ENCODE data around the gene B4GALT5.

The B4GALT5 gene

GRCh38 chr20:49712118-49712517 lies 1.6 kb downstream of the B4GALT5 start:
- no peak overlapping the region for H2BK120ac ChIP-seq (ENCODE audit: low read depth, low read length)

DNA sequence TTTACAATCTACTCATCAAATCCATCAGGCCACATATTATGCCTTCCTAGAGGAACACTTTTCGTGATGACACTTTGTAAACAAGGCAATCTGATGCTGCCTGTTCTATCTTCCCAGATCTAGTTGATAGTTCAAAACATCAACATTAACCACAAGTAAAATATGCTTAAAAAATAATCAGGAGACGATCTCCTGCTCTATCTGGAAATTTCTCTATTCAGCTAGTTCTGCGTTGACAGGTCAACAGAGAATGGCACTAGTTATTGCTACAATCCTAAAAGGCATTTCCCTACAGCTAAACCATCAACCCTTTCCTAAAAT lies 2.1 kb downstream of the B4GALT5 start:
- H3K18ac ChIP-seq (ENCODE audit: low read depth in 1 of 2, low read length in 2 of 2), result no peak overlapping the region
- no peak overlapping the region for H3K23ac ChIP-seq (ENCODE audit: low read length in 2 of 2)
- no peaks in the 10 kb centered on the region for H3K27me3 ChIP-seq (ENCODE audit: control insufficient read depth in 1 of 2, insufficient read depth in 1 of 2, low read length in 2 of 2)
- peaks cover 2% of the 10 kb centered on the region for H3K79me1 ChIP-seq (replicated peaks; ENCODE audit: low read length, poor library complexity, severe bottlenecking)
- H2BK12ac ChIP-seq (ENCODE audit: low read length in 2 of 2), result no peak overlapping the region
- H2BK15ac ChIP-seq (ENCODE audit: low read depth, poor library complexity, severe bottlenecking), result no peak overlapping the region
- WGBS, result 41% methylated on average over 3 of the region's 3 CpGs
- H4K8ac ChIP-seq (ENCODE audit: low read length), result no peak overlapping the region
- peak overlapping the region; percentile 88 for H3K9ac ChIP-seq (ENCODE audit: low read length)
- no peak for DNase-seq
- no peak overlapping the region for H4K91ac ChIP-seq (ENCODE audit: low read length)
- H3K9me3 ChIP-seq (ENCODE audit: control insufficient read depth, low read length), result no peaks in the 10 kb centered on the region
- H2AK5ac ChIP-seq (ENCODE audit: low read length, severe bottlenecking), result no peak overlapping the region
- peak overlapping the region in 1 of 2 experiments; percentile 82 for H3K4me3 ChIP-seq (ENCODE audit: insufficient read depth in 1 of 2, low read depth in 1 of 2, low read length in 2 of 2)
- no peaks in the 10 kb centered on the region for H3K36me3 ChIP-seq (ENCODE audit: control insufficient read depth in 1 of 2, insufficient read depth in 2 of 2, low read depth in 1 of 2, low read length in 2 of 2)
- H3K27ac ChIP-seq (ENCODE audit: low read length, poor library complexity, severe bottlenecking), result no peak overlapping the region
- peaks cover 2% of the 10 kb centered on the region for H3K4me1 ChIP-seq (ENCODE audit: control insufficient read depth, insufficient read depth, low read depth, low read length)
- H2BK5ac ChIP-seq (ENCODE audit: low read depth, low read length, poor library complexity, severe bottlenecking), result no peak overlapping the region
- H3K4me2 ChIP-seq (ENCODE audit: low read length, poor library complexity, severe bottlenecking), result peak overlapping the region; percentile 71
- no peak overlapping the region for H3K14ac ChIP-seq (ENCODE audit: low read length in 2 of 2)
- H2BK120ac ChIP-seq (ENCODE audit: low read depth, low read length), result no peak overlapping the region
- no peak overlapping the region for H3K4ac ChIP-seq (ENCODE audit: low read depth in 1 of 2, low read length in 2 of 2)
- no peak overlapping the region for H2AFZ ChIP-seq (ENCODE audit: low read depth, low read length)

More at GRCh38 chr20:49712118-49712517, 1.6 kb downstream of the B4GALT5 start:
- no peaks in the 10 kb centered on the region for H3K9me3 ChIP-seq (ENCODE audit: control insufficient read depth, low read length)
- peak overlapping the region; percentile 88 for H3K9ac ChIP-seq (ENCODE audit: low read length)
- H3K4me3 ChIP-seq (ENCODE audit: insufficient read depth in 1 of 2, low read depth in 1 of 2, low read length in 2 of 2), result peak overlapping the region; percentile 29 to 82
- no peak overlapping the region for H4K8ac ChIP-seq (ENCODE audit: low read length)
- H3K23ac ChIP-seq (ENCODE audit: low read length in 2 of 2), result no peak overlapping the region
- H3K18ac ChIP-seq (ENCODE audit: low read depth in 1 of 2, low read length in 2 of 2), result no peak overlapping the region
- DNase-seq, result no peak
- WGBS, result 30% methylated on average over 2 of the region's 4 CpGs
- H2BK12ac ChIP-seq (ENCODE audit: low read length in 2 of 2), result no peak overlapping the region
- H3K4ac ChIP-seq (ENCODE audit: low read depth in 1 of 2, low read length in 2 of 2), result peak overlapping the region in 1 of 2 experiments; percentile 58
- H4K91ac ChIP-seq (ENCODE audit: low read length), result no peak overlapping the region
- no peak overlapping the region for H2BK15ac ChIP-seq (ENCODE audit: low read depth, poor library complexity, severe bottlenecking)
- H3K79me1 ChIP-seq (replicated peaks; ENCODE audit: low read length, poor library complexity, severe bottlenecking), result peaks cover 2% of the 10 kb centered on the region
- H3K4me2 ChIP-seq (ENCODE audit: low read length, poor library complexity, severe bottlenecking), result peak overlapping the region; percentile 71
- H3K4me1 ChIP-seq (ENCODE audit: control insufficient read depth, insufficient read depth, low read depth, low read length), result peaks cover 2% of the 10 kb centered on the region
- no peak overlapping the region for H2BK5ac ChIP-seq (ENCODE audit: low read depth, low read length, poor library complexity, severe bottlenecking)
- no peaks in the 10 kb centered on the region for H3K27me3 ChIP-seq (ENCODE audit: control insufficient read depth in 1 of 2, insufficient read depth in 1 of 2, low read length in 2 of 2)
- H3K27ac ChIP-seq (ENCODE audit: low read length, poor library complexity, severe bottlenecking), result no peak overlapping the region
- H3K36me3 ChIP-seq (ENCODE audit: control insufficient read depth in 1 of 2, insufficient read depth in 2 of 2, low read depth in 1 of 2, low read length in 2 of 2), result no peaks in the 10 kb centered on the region
- H2AFZ ChIP-seq (ENCODE audit: low read depth, low read length), result no peak overlapping the region
- H2AK5ac ChIP-seq (ENCODE audit: low read length, severe bottlenecking), result no peak overlapping the region
- H3K14ac ChIP-seq (ENCODE audit: low read length in 2 of 2), result no peak overlapping the region

DNA sequence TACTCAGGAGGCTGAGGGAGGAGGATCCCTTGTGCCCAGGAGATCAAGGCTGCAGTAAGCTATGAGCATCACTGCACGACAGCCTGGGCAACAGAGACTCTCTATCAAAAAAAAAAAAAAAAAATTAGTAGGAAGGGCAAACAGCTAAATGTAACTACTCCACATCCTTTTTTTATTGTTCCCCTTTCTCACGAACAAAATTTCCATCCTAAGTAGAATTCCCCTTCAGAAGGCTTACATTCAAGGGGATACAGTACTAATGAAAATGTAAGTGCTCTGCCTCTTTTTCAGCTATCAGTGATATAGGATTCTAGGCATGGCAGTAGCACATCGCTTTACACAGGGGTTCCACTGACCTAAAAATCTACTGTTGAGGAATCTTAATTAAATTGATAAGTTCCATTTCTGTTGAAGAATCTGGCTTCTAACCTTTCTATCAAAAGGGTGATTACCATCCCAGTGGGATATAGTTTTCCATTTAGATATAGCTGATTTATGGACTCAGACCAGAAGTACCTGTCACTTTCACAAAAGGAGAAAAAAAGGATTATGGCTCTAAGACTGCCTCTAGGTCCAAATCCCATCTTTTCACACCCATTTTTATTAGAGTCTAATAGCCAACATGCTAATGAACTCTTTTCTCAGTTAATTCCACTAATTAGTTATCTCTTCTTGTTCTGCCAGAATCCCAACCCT lies 2.6 kb downstream of the B4GALT5 start:
- no CpG with 5 or more reads among the region's 3 CpGs for WGBS
- Histone ChIP-seq H2BK12ac (ENCODE audit: low read length in 2 of 2) (no peak overlapping the region), H2BK120ac (ENCODE audit: low read depth, low read length) (no peak overlapping the region), H2BK15ac (ENCODE audit: low read depth, poor library complexity, severe bottlenecking) (no peak overlapping the region), H2AFZ (ENCODE audit: low read depth, low read length) (no peak overlapping the region), H2AK5ac (ENCODE audit: low read length, severe bottlenecking) (no peak overlapping the region), H3K27me3 (ENCODE audit: control insufficient read depth in 1 of 2, insufficient read depth in 1 of 2, low read length in 2 of 2) (no peaks in the 10 kb centered on the region), H2BK5ac (ENCODE audit: low read depth, low read length, poor library complexity, severe bottlenecking) (no peak overlapping the region), H3K23ac (ENCODE audit: low read length in 2 of 2) (no peak overlapping the region), H4K91ac (ENCODE audit: low read length) (no peak overlapping the region), H3K9ac (ENCODE audit: low read length) (peak overlapping the region; percentile 88), H3K4me3 (ENCODE audit: insufficient read depth in 1 of 2, low read depth in 1 of 2, low read length in 2 of 2) (peak overlapping the region in 1 of 2 experiments; percentile 82), H3K4ac (ENCODE audit: low read depth in 1 of 2, low read length in 2 of 2) (no peak overlapping the region), H3K14ac (ENCODE audit: low read length in 2 of 2) (no peak overlapping the region), H3K4me2 (ENCODE audit: low read length, poor library complexity, severe bottlenecking) (no peak overlapping the region), H3K18ac (ENCODE audit: low read depth in 1 of 2, low read length in 2 of 2) (no peak overlapping the region), H3K9me3 (ENCODE audit: control insufficient read depth, low read length) (no peaks in the 10 kb centered on the region), H4K8ac (ENCODE audit: low read length) (no peak overlapping the region), H3K36me3 (ENCODE audit: control insufficient read depth in 1 of 2, insufficient read depth in 2 of 2, low read depth in 1 of 2, low read length in 2 of 2) (no peaks in the 10 kb centered on the region), H3K27ac (ENCODE audit: low read length, poor library complexity, severe bottlenecking) (no peak overlapping the region), H3K4me1 (ENCODE audit: control insufficient read depth, insufficient read depth, low read depth, low read length) (peaks cover 2% of the 10 kb centered on the region), H3K79me1 (replicated peaks; ENCODE audit: low read length, poor library complexity, severe bottlenecking) (peaks cover 2% of the 10 kb centered on the region)
- no peak for DNase-seq

- 67% methylated on average over 1 of the region's 3 CpGs for WGBS
- no peak overlapping the region for H3K14ac ChIP-seq (ENCODE audit: low read length in 2 of 2)
These were observed 6.6 kb downstream of the B4GALT5 start for GRCh38 chr20:49707118-49707517.

More at GRCh38 chr20:49707118-49707517, 6.6 kb downstream of the B4GALT5 start:
- H2AK5ac ChIP-seq (ENCODE audit: low read length, severe bottlenecking), result no peak overlapping the region
- no peak overlapping the region for H3K27ac ChIP-seq (ENCODE audit: low read length, poor library complexity, severe bottlenecking)
- no peak overlapping the region for H4K91ac ChIP-seq (ENCODE audit: low read length)
- no peak for DNase-seq
- no peaks in the 10 kb centered on the region for H3K27me3 ChIP-seq (ENCODE audit: control insufficient read depth in 1 of 2, insufficient read depth in 1 of 2, low read length in 2 of 2)
- H2BK120ac ChIP-seq (ENCODE audit: low read depth, low read length), result no peak overlapping the region
- no peak overlapping the region for H3K4ac ChIP-seq (ENCODE audit: low read depth in 1 of 2, low read length in 2 of 2)
- no peak overlapping the region for H2BK15ac ChIP-seq (ENCODE audit: low read depth, poor library complexity, severe bottlenecking)
- H3K4me3 ChIP-seq (ENCODE audit: insufficient read depth in 1 of 2, low read depth in 1 of 2, low read length in 2 of 2), result no peak overlapping the region
- H3K23ac ChIP-seq (ENCODE audit: low read length in 2 of 2), result no peak overlapping the region
- H3K4me1 ChIP-seq (ENCODE audit: control insufficient read depth, insufficient read depth, low read depth, low read length), result peaks cover 4% of the 10 kb centered on the region
- H4K8ac ChIP-seq (ENCODE audit: low read length), result no peak overlapping the region
- peaks cover 0 to 4% of the 10 kb centered on the region in 2 experiments for H3K36me3 ChIP-seq (ENCODE audit: control insufficient read depth in 1 of 2, insufficient read depth in 2 of 2, low read depth in 1 of 2, low read length in 2 of 2)
- no peak overlapping the region for H2AFZ ChIP-seq (ENCODE audit: low read depth, low read length)
- no peak overlapping the region for H3K18ac ChIP-seq (ENCODE audit: low read depth in 1 of 2, low read length in 2 of 2)
- H3K9ac ChIP-seq (ENCODE audit: low read length), result no peak overlapping the region
- H3K79me1 ChIP-seq (replicated peaks; ENCODE audit: low read length, poor library complexity, severe bottlenecking), result no peaks in the 10 kb centered on the region
- H2BK12ac ChIP-seq (ENCODE audit: low read length in 2 of 2), result no peak overlapping the region
- no peak overlapping the region for H2BK5ac ChIP-seq (ENCODE audit: low read depth, low read length, poor library complexity, severe bottlenecking)
- no peaks in the 10 kb centered on the region for H3K9me3 ChIP-seq (ENCODE audit: control insufficient read depth, low read length)
- H3K4me2 ChIP-seq (ENCODE audit: low read length, poor library complexity, severe bottlenecking), result no peak overlapping the region

Data from mesenchymal stem cell (in vitro differentiated cells and primary cell).